GM23338 (cell line): Measurements from ENCODE around the gene PCDHGB7.

ENCODE experiments used
- CREB1 ChIP-seq: fragments of 250-450 bp; sonication (Bioruptor Pico); IDR thresholded peaks from 2 replicates; pipeline ENCODE4 v1.5.0; 2020; ENCODE audit warnings: low read depth, mild to moderate bottlenecking, moderate library complexity
- ETS1 ChIP-seq: IDR thresholded peaks from 2 replicates; pipeline ENCODE4 v1.6.1; 2016; ENCODE audit warnings: antibody characterized with exemption
- EZH2 ChIP-seq: fragments of 200-600 bp; sonication (generic); IDR thresholded peaks from one replicate; pipeline ENCODE4 v1.8.0; 2017; ENCODE audit warnings: antibody characterized with exemption, mild to moderate bottlenecking, low read depth; ENCODE audit not compliant: unreplicated experiment
- EZH2phosphoT487 ChIP-seq: fragments of 200-600 bp; sonication (generic); IDR thresholded peaks from one replicate; pipeline ENCODE4 v1.8.1; 2018; ENCODE audit warnings: antibody characterized with exemption; ENCODE audit not compliant: unreplicated experiment
- JUNB ChIP-seq: IDR thresholded peaks from one replicate; pipeline ENCODE4 v1.6.1; 2016; ENCODE audit warnings: antibody characterized with exemption; ENCODE audit not compliant: unreplicated experiment
- NANOG ChIP-seq: IDR thresholded peaks from 2 replicates; pipeline ENCODE4 v1.6.1; 2016; ENCODE audit warnings: antibody characterized with exemption, borderline replicate concordance
- POLR2AphosphoS5 ChIP-seq: IDR thresholded peaks from 2 replicates; pipeline ENCODE4 v1.6.1; 2016; ENCODE audit warnings: antibody characterized with exemption, low read depth
- REST ChIP-seq: IDR thresholded peaks from one replicate; pipeline ENCODE4 v1.6.1; 2018; ENCODE audit warnings: antibody characterized with exemption; ENCODE audit not compliant: unreplicated experiment
- STAT1 ChIP-seq: IDR thresholded peaks from one replicate; pipeline ENCODE4 v1.6.1; 2016; ENCODE audit warnings: antibody characterized with exemption; ENCODE audit not compliant: unreplicated experiment
- ZNF331 ChIP-seq: fragments of 250-450 bp; sonication (Bioruptor Pico); IDR thresholded peaks from 2 replicates; pipeline ENCODE4 v1.5.0; 2020; ENCODE audit warnings: low read depth, mild to moderate bottlenecking, moderate library complexity
- ZNF462 ChIP-seq: fragments of 250-450 bp; sonication (Bioruptor Pico); IDR thresholded peaks from 2 replicates; pipeline ENCODE4 v1.5.0; 2020; ENCODE audit warnings: mild to moderate bottlenecking, moderate library complexity
- TF ChIP-seq, protein P1 (sequence below), 2 experiments: fragments of 200-600 bp in 1 of 2; sonication (generic) in 1 of 2; conservative IDR thresholded peaks; 2 replicates each; pipeline versions ENCODE4 v1.5.1 to v1.6.1; 2016 to 2017; ENCODE audit warnings: antibody characterized with exemption in 2 of 2, low read depth in 2 of 2, mild to moderate bottlenecking in 2 of 2, moderate library complexity in 1 of 2

DNA sequence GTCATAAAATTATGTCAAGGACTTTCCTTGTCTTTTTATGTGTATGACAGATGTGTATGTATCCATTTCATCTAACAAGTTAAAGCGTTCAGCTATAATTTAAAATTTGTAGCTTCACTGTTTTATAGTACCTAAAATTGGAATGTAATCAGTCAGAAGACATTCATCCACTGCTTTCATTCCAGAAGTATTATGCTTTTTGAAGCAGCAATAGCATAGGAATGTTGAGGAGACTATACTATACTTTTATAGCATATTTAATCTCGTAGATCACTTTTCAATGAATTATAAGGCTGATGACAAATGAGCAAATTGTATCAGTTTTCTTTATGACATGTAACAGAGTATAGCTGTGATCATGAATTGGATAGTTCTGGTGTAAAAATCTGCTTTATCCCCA lies 19.7 kb downstream of the PCDHGB7 start:
- TF ChIP-seq, protein P1, sequence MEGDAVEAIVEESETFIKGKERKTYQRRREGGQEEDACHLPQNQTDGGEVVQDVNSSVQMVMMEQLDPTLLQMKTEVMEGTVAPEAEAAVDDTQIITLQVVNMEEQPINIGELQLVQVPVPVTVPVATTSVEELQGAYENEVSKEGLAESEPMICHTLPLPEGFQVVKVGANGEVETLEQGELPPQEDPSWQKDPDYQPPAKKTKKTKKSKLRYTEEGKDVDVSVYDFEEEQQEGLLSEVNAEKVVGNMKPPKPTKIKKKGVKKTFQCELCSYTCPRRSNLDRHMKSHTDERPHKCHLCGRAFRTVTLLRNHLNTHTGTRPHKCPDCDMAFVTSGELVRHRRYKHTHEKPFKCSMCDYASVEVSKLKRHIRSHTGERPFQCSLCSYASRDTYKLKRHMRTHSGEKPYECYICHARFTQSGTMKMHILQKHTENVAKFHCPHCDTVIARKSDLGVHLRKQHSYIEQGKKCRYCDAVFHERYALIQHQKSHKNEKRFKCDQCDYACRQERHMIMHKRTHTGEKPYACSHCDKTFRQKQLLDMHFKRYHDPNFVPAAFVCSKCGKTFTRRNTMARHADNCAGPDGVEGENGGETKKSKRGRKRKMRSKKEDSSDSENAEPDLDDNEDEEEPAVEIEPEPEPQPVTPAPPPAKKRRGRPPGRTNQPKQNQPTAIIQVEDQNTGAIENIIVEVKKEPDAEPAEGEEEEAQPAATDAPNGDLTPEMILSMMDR (conservative IDR thresholded peaks at IDR 0.05; ENCODE audit: low read depth in 2 of 2), result no peak
- no peak for TF ChIP-seq EZH2
- no peak for TF ChIP-seq REST
- TF ChIP-seq EZH2phosphoT487, result no peak
- TF ChIP-seq NANOG, result no peak
- no peak for TF ChIP-seq POLR2AphosphoS5
- TF ChIP-seq STAT1, result no peak
- no peak for TF ChIP-seq JUNB
- no peak for TF ChIP-seq CREB1
- TF ChIP-seq ZNF462 (CRISPR knock-in tag), result no peak
- no peak for TF ChIP-seq ETS1
- TF ChIP-seq ZNF331 (CRISPR knock-in tag), result no peak
